H9 (cell line): ENCODE measurements around the gene RALGDS. TPM values are rescaled to one million over a fixed set of nuclear protein-coding genes. Genes with fewer than 3 reads are reported as not detected.

Experiments
- DNase-seq: peaks from one replicate; pipeline ENCODE4 v3.0.0-alpha.2; 2017
- H2AFZ ChIP-seq: one replicate; pipeline ENCODE4 v1.6.1; 2013; ENCODE audit warnings: mild to moderate bottlenecking, low read length, control low read depth, moderate library complexity
- H2AK5ac ChIP-seq: 2 replicates; pipeline ENCODE4 v1.6.1; 2013; ENCODE audit warnings: low read length, control low read depth, mixed read lengths; ENCODE audit not compliant: insufficient read length
- H2BK120ac ChIP-seq: one replicate; pipeline ENCODE4 v1.6.1; 2013; ENCODE audit warnings: low read depth, mild to moderate bottlenecking, low read length, control low read depth, inconsistent platforms; ENCODE audit not compliant: poor library complexity, severe bottlenecking
- H2BK12ac ChIP-seq: 2 replicates; pipeline ENCODE4 v1.6.1; 2013; ENCODE audit warnings: low read length, control low read depth, mixed read lengths, low read depth; ENCODE audit not compliant: insufficient read length
- H2BK15ac ChIP-seq: 2 replicates; pipeline ENCODE4 v1.6.1; 2013; ENCODE audit warnings: low read depth, low read length, control low read depth
- H2BK20ac ChIP-seq: one replicate; pipeline ENCODE4 v1.6.1; 2013; ENCODE audit warnings: low read depth, mild to moderate bottlenecking, low read length, control low read depth, inconsistent platforms; ENCODE audit not compliant: poor library complexity, severe bottlenecking
- H2BK5ac ChIP-seq: 2 replicates; pipeline ENCODE4 v1.6.1; 2013; ENCODE audit warnings: low read length, control low read depth, mixed read lengths; ENCODE audit not compliant: insufficient read length
- H3K14ac ChIP-seq: 2 replicates; pipeline ENCODE4 v1.6.1; 2013; ENCODE audit warnings: low read length, control low read depth; ENCODE audit not compliant: insufficient read depth
- H3K18ac ChIP-seq: 2 replicates; pipeline ENCODE4 v1.6.1; 2013; ENCODE audit warnings: low read depth, mild to moderate bottlenecking, mixed read lengths, low read length, control low read depth; ENCODE audit not compliant: insufficient read length
- H3K23ac ChIP-seq: 2 replicates; pipeline ENCODE4 v1.6.1; 2013; ENCODE audit warnings: low read length, control low read depth, mixed read lengths, low read depth; ENCODE audit not compliant: insufficient read length
- H3K23me2 ChIP-seq: 2 replicates; pipeline ENCODE4 v1.6.1; 2013; ENCODE audit warnings: low read depth, mild to moderate bottlenecking, mixed read lengths, low read length, control low read depth; ENCODE audit not compliant: insufficient read length, poor library complexity, severe bottlenecking
- H3K27ac ChIP-seq: 2 replicates; pipeline ENCODE4 v1.5.1; 2013; ENCODE audit warnings: low read length, control low read depth, mixed read lengths, low read depth; ENCODE audit not compliant: insufficient read length
- H3K27me3 ChIP-seq: 2 replicates; pipeline ENCODE4 v1.6.1; 2013; ENCODE audit warnings: low read length, control low read depth, inconsistent platforms; ENCODE audit not compliant: insufficient read depth
- H3K4ac ChIP-seq: 2 replicates; pipeline ENCODE4 v1.6.1; 2013; ENCODE audit warnings: low read depth, mild to moderate bottlenecking, control low read depth, inconsistent platforms, low read length, moderate library complexity
- H3K4me1 ChIP-seq: 2 replicates; pipeline ENCODE4 v1.6.1; 2013; ENCODE audit warnings: low read length, control low read depth, inconsistent platforms; ENCODE audit not compliant: insufficient read depth
- H3K4me2 ChIP-seq: 2 replicates; pipeline ENCODE4 v1.6.1; 2013; ENCODE audit warnings: low read length, control low read depth, mixed read lengths; ENCODE audit not compliant: insufficient read length, insufficient read depth
- H3K56ac ChIP-seq: 2 replicates; pipeline ENCODE4 v1.6.1; 2013; ENCODE audit warnings: low read depth, mild to moderate bottlenecking, mixed read lengths, low read length, control low read depth; ENCODE audit not compliant: insufficient read length
- H3K79me1 ChIP-seq: 2 replicates; pipeline ENCODE4 v1.6.1; 2013; ENCODE audit warnings: low read depth, mild to moderate bottlenecking, moderate library complexity, low read length, control low read depth, inconsistent platforms; ENCODE audit not compliant: insufficient read depth, poor library complexity, severe bottlenecking
- H3K79me2 ChIP-seq: 2 replicates; pipeline ENCODE4 v1.6.1; 2013; ENCODE audit warnings: low read length, control low read depth, inconsistent platforms; ENCODE audit not compliant: insufficient read depth
- H3K9ac ChIP-seq: 2 replicates; pipeline ENCODE4 v1.6.1; 2013; ENCODE audit warnings: low read length, control low read depth, mixed read lengths; ENCODE audit not compliant: insufficient read length; ENCODE audit errors: extremely low read depth
- H3K9me3 ChIP-seq: one replicate; pipeline ENCODE4 v1.6.1; 2013; ENCODE audit warnings: low read depth, low read length, inconsistent platforms; ENCODE audit not compliant: control insufficient read depth
- H3T11ph ChIP-seq: one replicate; pipeline ENCODE4 v1.6.1; 2013; ENCODE audit warnings: mild to moderate bottlenecking, low read length, control low read depth, inconsistent platforms
- H4K20me1 ChIP-seq: one replicate; pipeline ENCODE4 v1.6.1; 2013; ENCODE audit not compliant: control insufficient read depth, insufficient read length, insufficient read depth
- H4K5ac ChIP-seq: 2 replicates; pipeline ENCODE4 v1.6.1; 2013; ENCODE audit warnings: low read depth, mild to moderate bottlenecking, mixed read lengths, low read length, control low read depth; ENCODE audit not compliant: insufficient read length
- H4K8ac ChIP-seq: replicated peaks from 2 replicates; pipeline ENCODE4 v1.6.1; 2013; ENCODE audit warnings: low read length, control low read depth, mixed read lengths, low read depth; ENCODE audit not compliant: insufficient read length
- H4K91ac ChIP-seq: 2 replicates; pipeline ENCODE4 v1.6.1; 2013; ENCODE audit warnings: low read depth, mild to moderate bottlenecking, moderate library complexity, mixed read lengths, low read length, control low read depth; ENCODE audit not compliant: insufficient read length
- H3K27ac Mint-ChIP-seq, 3 experiments: 2 replicates in 2 of 3; 3 replicates in 1 of 3; pipeline ENCODE4 v1.8.0; 2020 to 2021; ENCODE audit warnings: mixed read lengths in 3 of 3, mild to moderate bottlenecking in 1 of 3, moderate library complexity in 1 of 3
- H3K27me3 Mint-ChIP-seq: 2 replicates; pipeline ENCODE4 v1.8.0; 2021; ENCODE audit warnings: low read depth, mild to moderate bottlenecking, moderate library complexity, mixed read lengths
- H3K36me3 Mint-ChIP-seq, 3 experiments: 2 replicates in 2 of 3; 3 replicates in 1 of 3; pipeline ENCODE4 v1.8.0; 2020 to 2021; ENCODE audit warnings: low read depth in 3 of 3, mixed read lengths in 3 of 3; ENCODE audit not compliant: insufficient read depth in 1 of 3
- H3K4me1 Mint-ChIP-seq, 2 experiments: 2 replicates each; pipeline ENCODE4 v1.8.0; 2020; ENCODE audit warnings: mixed read lengths in 2 of 2
- H3K4me3 Mint-ChIP-seq, 2 experiments: 2 replicates in 1 of 2; 3 replicates in 1 of 2; pipeline ENCODE4 v1.8.0; 2020 to 2021; ENCODE audit warnings: mild to moderate bottlenecking in 2 of 2, mixed read lengths in 2 of 2, moderate library complexity in 1 of 2
- H3K9me3 Mint-ChIP-seq, 2 experiments: 2 replicates in 1 of 2; 3 replicates in 1 of 2; pipeline ENCODE4 v1.8.0; 2020; ENCODE audit warnings: mild to moderate bottlenecking in 2 of 2, mixed read lengths in 2 of 2, moderate library complexity in 1 of 2
- CTCF ChIP-seq: fragments of 200-600 bp; sonication (generic); conservative IDR thresholded peaks from 3 replicates; pipeline ENCODE4 v1.8.0; 2021; ENCODE audit warnings: antibody characterized with exemption, mild to moderate bottlenecking
- WGBS: extraction: QIAGEN DNeasy Blood & Tissue Kit; methylation state at CpG from one replicate; pipeline ENCODE4 v1.1.7; 2013; ENCODE audit warnings: missing lambda C conversion rate, low lambda C conversion rate, mixed read lengths; ENCODE audit not compliant: insufficient read length; ENCODE audit errors: extremely low coverage; 5-methylcytosine and 5-hydroxymethylcytosine counted together
- total RNA-seq: library from RNA; stranded (reverse); gene quantifications from 2 replicates; pipeline ENCODE4 v1.2.1, GENCODE V29; 2021

RALGDS gene
- total RNA-seq, 1 experiment from 2014 or later = 21.3 TPM

GRCh38 chr9:133127340-133127981 is 6.4 kb upstream of the RALGDS start:
- H3K4me3 Mint-ChIP-seq = no peak overlapping the region
- no peak overlapping the region for H3K4me2 ChIP-seq
- no peak overlapping the region for H2BK12ac ChIP-seq
- H3K27ac Mint-ChIP-seq = 0 out of 7 replicates have a peak overlapping the region, but pooled peaks of 1 of the 3 experiments have one; percentile 28
- no peaks in the 10 kb centered on the region for H4K20me1 ChIP-seq
- no peak overlapping the region for H2BK120ac ChIP-seq
- no peak overlapping the region for H3K27ac ChIP-seq
- H2BK20ac ChIP-seq = no peak overlapping the region
- H3K4me1 ChIP-seq = no peaks in the 10 kb centered on the region
- no CpG with 5 or more reads among the region's 23 CpGs for WGBS
- H3K18ac ChIP-seq = no peak overlapping the region
- H4K5ac ChIP-seq = no peak overlapping the region
- H3K56ac ChIP-seq = no peak overlapping the region
- H3K23ac ChIP-seq = no peak overlapping the region
- no peak overlapping the region for H2BK5ac ChIP-seq
- H2BK15ac ChIP-seq = no peak overlapping the region
- TF ChIP-seq CTCF = no peak
- no peak for DNase-seq
- H3K79me1 ChIP-seq = no peaks in the 10 kb centered on the region
- H3K9me3 Mint-ChIP-seq = no peaks in the 10 kb centered on the region
- no peak overlapping the region for H2AFZ ChIP-seq
- H2AK5ac ChIP-seq = no peak overlapping the region
- peaks cover 22% of the 10 kb centered on the region for H3K27me3 Mint-ChIP-seq
- peaks cover 0 to 4% of the 10 kb centered on the region in 2 experiments; a peak in 2 of 4 replicates for H3K4me1 Mint-ChIP-seq
- no peaks in the 10 kb centered on the region; the same call in 1 of the 2 replicates for H3K27me3 ChIP-seq
- no peak overlapping the region for H3K9ac ChIP-seq
- no peak overlapping the region for H3T11ph ChIP-seq
- no peaks in the 10 kb centered on the region for H3K23me2 ChIP-seq
- no peaks in the 10 kb centered on the region for H3K9me3 ChIP-seq
- no peaks in the 10 kb centered on the region for H3K79me2 ChIP-seq
- no peak overlapping the region for H3K14ac ChIP-seq
- H4K91ac ChIP-seq = no peak overlapping the region
- no peaks in the 10 kb centered on the region for H3K36me3 Mint-ChIP-seq
- no peak overlapping the region for H3K4ac ChIP-seq
- no peak overlapping the region for H4K8ac ChIP-seq
